ENCODE measurements around the gene SBDS.

Gene SBDS

DNA sequence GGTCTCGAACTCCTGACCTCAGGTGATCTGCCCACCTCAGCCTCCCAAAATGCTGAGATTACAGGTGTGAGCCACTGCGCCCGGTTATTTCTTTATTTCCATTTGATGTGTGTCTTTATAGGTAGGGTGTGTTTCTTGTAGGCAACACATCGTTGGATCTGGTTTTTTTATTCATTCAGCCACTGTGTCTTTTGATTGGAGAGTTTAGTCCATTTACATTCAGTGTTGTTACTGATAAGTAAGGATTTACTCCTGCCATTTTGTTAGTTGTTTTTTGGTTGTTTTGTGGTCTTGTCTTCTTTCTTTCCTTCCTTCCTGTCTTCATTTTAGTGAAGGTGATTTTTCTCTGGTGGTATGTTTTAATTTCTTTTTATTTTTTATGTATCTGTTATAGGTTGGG, 57.4 kb downstream of the SBDS start:
- TF ChIP-seq REST (IDR thresholded peaks at IDR 0.05; ENCODE audit: insufficient read depth in 1 of 2, low read depth in 2 of 2, low read length in 2 of 2) (no peak), TAF1 (IDR thresholded peaks at IDR 0.05; ENCODE audit: borderline replicate concordance, insufficient read depth, low read length) (no peak)

All from PFSK-1 (cell line).